Measurements from ENCODE around the gene USP3.
"Not testable (repeated sequence)": the region's sequence is repeated elsewhere in the genome, so short reads cannot be mapped to it uniquely, and the experiment has no call there.

The USP3 gene

GRCh38 chr15:63605816-63606215 lies 101.4 kb downstream of the USP3 start:
- Histone ChIP-seq H3K4me1 (peaks cover 13% of the 10 kb centered on the region), H3K27me3 (ENCODE audit: low read depth) (no peaks in the 10 kb centered on the region), H3K9me3 (no peaks in the 10 kb centered on the region), H3K36me3 (replicated peaks) (peaks cover 19% of the 10 kb centered on the region), H3K4me3 (no peak overlapping the region)
- no peak for DNase-seq (ENCODE audit: low spot score in 2 of 2)
- in situ Hi-C loops (cut with MboI; ENCODE audit: low sequenced_read_pairs), result loop anchor here (5.0 kb wide), 1 partner anchor 461 kb away; no protein-coding TSS in a partner anchor

- H3K4me3 ChIP-seq, result no peak overlapping the region
- no peaks in the 10 kb centered on the region for H3K9me3 ChIP-seq
- H3K4me1 ChIP-seq, result peaks cover 14% of the 10 kb centered on the region
- H3K36me3 ChIP-seq (replicated peaks), result peaks cover 19% of the 10 kb centered on the region
- no peak for DNase-seq (ENCODE audit: low spot score in 2 of 2)
- in situ Hi-C loops (cut with MboI; ENCODE audit: low sequenced_read_pairs), result loop anchor here (5.0 kb wide), 1 partner anchor 461 kb away; no protein-coding TSS in a partner anchor
- H3K27me3 ChIP-seq (ENCODE audit: low read depth), result no peaks in the 10 kb centered on the region
Observed at GRCh38 chr15:63606308-63606707, 101.9 kb downstream of the USP3 start.

GRCh38 chr15:63608989-63609388 lies 104.6 kb downstream of the USP3 start:
- Histone ChIP-seq H3K36me3 (replicated peaks) (peaks cover 24% of the 10 kb centered on the region), H3K9me3 (no peaks in the 10 kb centered on the region), H3K27me3 (ENCODE audit: low read depth) (no peaks in the 10 kb centered on the region), H3K4me1 (peaks cover 10% of the 10 kb centered on the region), H3K4me3 (no peak overlapping the region)
- no peak for DNase-seq (ENCODE audit: low spot score in 2 of 2)
- in situ Hi-C loops (cut with MboI; ENCODE audit: low sequenced_read_pairs), result loop anchor here (5.0 kb wide), 1 partner anchor 458 kb away; no protein-coding TSS in a partner anchor

- Histone ChIP-seq H3K4me3 (no peak overlapping the region), H3K4me1 (peaks cover 10% of the 10 kb centered on the region), H3K27me3 (ENCODE audit: low read depth) (no peaks in the 10 kb centered on the region), H3K36me3 (replicated peaks) (peaks cover 27% of the 10 kb centered on the region), H3K9me3 (no peaks in the 10 kb centered on the region)
- no peak for DNase-seq (ENCODE audit: low spot score in 2 of 2)
- in situ Hi-C loops (cut with MboI; ENCODE audit: low sequenced_read_pairs), result loop anchor here (5.0 kb wide), 1 partner anchor 458 kb away; no protein-coding TSS in a partner anchor
Observed at GRCh38 chr15:63609448-63609847, 105.1 kb downstream of the USP3 start.

- DNase-seq (ENCODE audit: low spot score in 2 of 2), result peak; percentile 91 to 98
- in situ Hi-C loops (cut with MboI; ENCODE audit: low sequenced_read_pairs), result no loop called here
- H3K4me3 ChIP-seq, result no peak overlapping the region
- H3K9me3 ChIP-seq, result no peaks in the 10 kb centered on the region
- H3K27me3 ChIP-seq (ENCODE audit: low read depth), result no peaks in the 10 kb centered on the region
- peaks cover 35% of the 10 kb centered on the region for H3K36me3 ChIP-seq (replicated peaks)
- H3K4me1 ChIP-seq, result peaks cover 10% of the 10 kb centered on the region
Observed at GRCh38 chr15:63610209-63610841, 105.9 kb downstream of the USP3 start.

GRCh38 chr15:63611177-63611576 lies 106.8 kb downstream of the USP3 start:
- no peak for DNase-seq (ENCODE audit: low spot score in 2 of 2)
- H3K36me3 ChIP-seq (replicated peaks), result peaks cover 39% of the 10 kb centered on the region
- in situ Hi-C loops (cut with MboI; ENCODE audit: low sequenced_read_pairs), result no loop called here
- no peaks in the 10 kb centered on the region for H3K9me3 ChIP-seq
- no peaks in the 10 kb centered on the region for H3K27me3 ChIP-seq (ENCODE audit: low read depth)
- H3K4me3 ChIP-seq, result no peak overlapping the region
- H3K4me1 ChIP-seq, result peaks cover 10% of the 10 kb centered on the region

- in situ Hi-C loops (cut with MboI; ENCODE audit: low sequenced_read_pairs), result no loop called here
- no peak overlapping the region for H3K4me3 ChIP-seq
- H3K36me3 ChIP-seq (replicated peaks), result peaks cover 41% of the 10 kb centered on the region
- no peak for DNase-seq (ENCODE audit: low spot score in 2 of 2)
- H3K27me3 ChIP-seq (ENCODE audit: low read depth), result no peaks in the 10 kb centered on the region
- H3K9me3 ChIP-seq, result no peaks in the 10 kb centered on the region; the same call in 1 of the 2 replicates
- H3K4me1 ChIP-seq, result peaks cover 10% of the 10 kb centered on the region
Observed at GRCh38 chr15:63612300-63612699, 107.9 kb downstream of the USP3 start.

GRCh38 chr15:63615935-63616334 lies 111.5 kb downstream of the USP3 start:
- in situ Hi-C loops (cut with MboI; ENCODE audit: low sequenced_read_pairs), result no loop called here
- no peak for DNase-seq (ENCODE audit: low spot score in 2 of 2)
- H3K4me1 ChIP-seq, result no peaks in the 10 kb centered on the region
- H3K36me3 ChIP-seq (replicated peaks), result peaks cover 23% of the 10 kb centered on the region
- no peak overlapping the region for H3K4me3 ChIP-seq
- no peaks in the 10 kb centered on the region for H3K27me3 ChIP-seq (ENCODE audit: low read depth)
- no peaks in the 10 kb centered on the region; the same call in none of the 2 replicates for H3K9me3 ChIP-seq

GRCh38 chr15:63617147-63617546 lies 112.8 kb downstream of the USP3 start:
- H3K4me3 ChIP-seq; H3K9me3 ChIP-seq; DNase-seq (ENCODE audit: low spot score in 2 of 2); H3K4me1 ChIP-seq; H3K27me3 ChIP-seq (ENCODE audit: low read depth); in situ Hi-C loops (cut with MboI; ENCODE audit: low sequenced_read_pairs): not testable (repeated sequence)
- peaks cover 24% of the 10 kb centered on the region for H3K36me3 ChIP-seq (replicated peaks)

GRCh38 chr15:63617627-63618026 lies 113.2 kb downstream of the USP3 start:
- in situ Hi-C loops (cut with MboI; ENCODE audit: low sequenced_read_pairs), result not testable (repeated sequence)

GRCh38 chr15:63620760-63621159 lies 116.4 kb downstream of the USP3 start:
- in situ Hi-C loops (cut with MboI; ENCODE audit: low sequenced_read_pairs); H3K4me3 ChIP-seq; H3K9me3 ChIP-seq; DNase-seq (ENCODE audit: low spot score in 2 of 2); H3K27me3 ChIP-seq (ENCODE audit: low read depth); H3K4me1 ChIP-seq: not testable (repeated sequence)
- peaks cover 29% of the 10 kb centered on the region for H3K36me3 ChIP-seq (replicated peaks)

More at GRCh38 chr15:63617627-63618026, 113.2 kb downstream of the USP3 start:
- peaks cover 28% of the 10 kb centered on the region for H3K36me3 ChIP-seq (replicated peaks)
- not testable (repeated sequence) for DNase-seq (ENCODE audit: low spot score in 2 of 2); H3K4me1 ChIP-seq; H3K9me3 ChIP-seq; H3K27me3 ChIP-seq (ENCODE audit: low read depth); H3K4me3 ChIP-seq

GRCh38 chr15:63623232-63623969 lies 119.0 kb downstream of the USP3 start:
- in situ Hi-C loops (cut with MboI; ENCODE audit: low sequenced_read_pairs), result no loop called here
- DNase-seq (ENCODE audit: low spot score in 2 of 2), result no peak
- no peaks in the 10 kb centered on the region for H3K27me3 ChIP-seq (ENCODE audit: low read depth)
- H3K4me3 ChIP-seq, result no peak overlapping the region
- H3K36me3 ChIP-seq (replicated peaks), result peaks cover 44% of the 10 kb centered on the region
- H3K4me1 ChIP-seq, result peaks cover 9% of the 10 kb centered on the region
- H3K9me3 ChIP-seq, result no peaks in the 10 kb centered on the region; the same call in 1 of the 2 replicates

- Histone ChIP-seq H3K36me3 (replicated peaks) (peaks cover 54% of the 10 kb centered on the region), H3K9me3 (no peaks in the 10 kb centered on the region), H3K4me1 (peaks cover 9% of the 10 kb centered on the region), H3K4me3 (no peak overlapping the region), H3K27me3 (ENCODE audit: low read depth) (no peaks in the 10 kb centered on the region)
- in situ Hi-C loops (cut with MboI; ENCODE audit: low sequenced_read_pairs), result no loop called here
- no peak for DNase-seq (ENCODE audit: low spot score in 2 of 2)
Observed at GRCh38 chr15:63626955-63627354, 122.6 kb downstream of the USP3 start.

- peaks cover 56% of the 10 kb centered on the region for H3K36me3 ChIP-seq (replicated peaks)
- in situ Hi-C loops (cut with MboI; ENCODE audit: low sequenced_read_pairs), result no loop called here
- no peak overlapping the region for H3K4me3 ChIP-seq
- peaks cover 9% of the 10 kb centered on the region for H3K4me1 ChIP-seq
- H3K9me3 ChIP-seq, result no peaks in the 10 kb centered on the region
- DNase-seq (ENCODE audit: low spot score in 2 of 2), result no peak
- no peaks in the 10 kb centered on the region for H3K27me3 ChIP-seq (ENCODE audit: low read depth)
Observed at GRCh38 chr15:63628123-63628822, 123.9 kb downstream of the USP3 start.
